PC-9 (cell line): ENCODE data around the gene HS3ST3A1. TPM values are rescaled to one million over a fixed set of nuclear protein-coding genes. Genes with fewer than 3 reads are reported as not detected.

Experiments
- Bru-seq: library from RNA; stranded (reverse); fragments of 400-500 nt; gene quantifications from one replicate; lab custom pipeline; 2021; lab: Mats Ljungman, UMichigan
- BruChase-seq, 2 experiments: library from RNA; stranded (reverse); fragments of 400-500 nt; gene quantifications; one replicate each; lab custom pipeline; 2021; lab: Mats Ljungman, UMichigan
- BruUV-seq: library from RNA; stranded (reverse); fragments of 400-500 nt; replicated peaks from 2 replicates; lab custom pipeline; 2021; lab: Mats Ljungman, UMichigan
- CTCF ChIA-PET: fragments of 300-600 bp; sonication (Branson Sonifier 250); formaldehyde crosslinking; loops from one replicate; lab custom pipeline; 2022; ENCODE audit warnings: antibody characterized with exemption; lab: Charles Lee
- POLR2A ChIA-PET: fragments of 300-600 bp; sonication (Branson Sonifier 250); formaldehyde crosslinking; loops from one replicate; lab custom pipeline; 2022; ENCODE audit warnings: antibody characterized with exemption; ENCODE audit not compliant: unreplicated experiment; lab: Charles Lee
- DNase-seq, 2 experiments: peaks; one replicate each; pipeline versions ENCODE4 v3.0.0 to v3.0.0-alpha.2; 2015 to 2022; ENCODE audit warnings: mixed read lengths in 1 of 2
- H2AFZ ChIP-seq: fragments of 200-600 bp; sonication (generic); 2 replicates; pipeline ENCODE4 v1.8.1; 2017; ENCODE audit warnings: antibody characterized with exemption
- H3F3A ChIP-seq: fragments of 200-600 bp; sonication (generic); 2 replicates; pipeline ENCODE4 v1.8.1; 2017; ENCODE audit warnings: antibody characterized with exemption, mild to moderate bottlenecking, low read depth; ENCODE audit not compliant: insufficient read depth
- H3K27ac ChIP-seq: fragments of 200-600 bp; sonication (generic); 2 replicates; pipeline ENCODE4 v1.6.1; 2016; ENCODE audit warnings: mixed run types
- H3K27me3 ChIP-seq: fragments of 200-600 bp; sonication (generic); 2 replicates; pipeline ENCODE4 v1.6.1; 2016; ENCODE audit warnings: low read depth, mixed run types; ENCODE audit not compliant: insufficient read depth
- H3K36me3 ChIP-seq: fragments of 200-600 bp; sonication (generic); 2 replicates; pipeline ENCODE4 v1.6.1; 2016; ENCODE audit warnings: low read depth, mixed run types
- H3K4me1 ChIP-seq: fragments of 200-600 bp; sonication (generic); replicated peaks from 2 replicates; pipeline ENCODE4 v1.6.1; 2016; ENCODE audit warnings: mixed run types; ENCODE audit not compliant: insufficient read depth
- H3K4me2 ChIP-seq: fragments of 200-600 bp; sonication (generic); 2 replicates; pipeline ENCODE4 v1.6.1; 2017; ENCODE audit warnings: mixed run types
- H3K4me3 ChIP-seq: fragments of 200-600 bp; sonication (generic); 2 replicates; pipeline ENCODE4 v1.6.1; 2016; ENCODE audit warnings: mixed run types
- H3K79me2 ChIP-seq: fragments of 200-600 bp; sonication (generic); 2 replicates; pipeline ENCODE4 v1.6.1; 2017; ENCODE audit warnings: low read depth, mixed run types
- H3K9me2 ChIP-seq: fragments of 200-600 bp; sonication (generic); 2 replicates; pipeline ENCODE4 v1.8.1; 2017; ENCODE audit warnings: mild to moderate bottlenecking; ENCODE audit not compliant: insufficient read depth
- H3K9me3 ChIP-seq: fragments of 200-600 bp; sonication (generic); 2 replicates; pipeline ENCODE4 v1.8.1; 2016; ENCODE audit warnings: low read depth; ENCODE audit not compliant: insufficient read depth
- H4K20me1 ChIP-seq: fragments of 200-600 bp; sonication (generic); 2 replicates; pipeline ENCODE4 v1.8.1; 2017; ENCODE audit not compliant: insufficient read depth
- CTCF ChIP-seq: fragments of 200-600 bp; sonication (generic); conservative IDR thresholded peaks from 2 replicates; pipeline ENCODE4 v1.6.1; 2017; ENCODE audit warnings: mixed run types, antibody characterized with exemption, mild to moderate bottlenecking, moderate library complexity
- EZH2 ChIP-seq: fragments of 200-600 bp; sonication (generic); IDR thresholded peaks from 2 replicates; pipeline ENCODE4 v1.8.0; 2017; ENCODE audit warnings: antibody characterized with exemption, low read depth
- intact Hi-C: fragments of 100-400 bp; cut with micrococcal nuclease; formaldehyde crosslinking; loops from one replicate; pipeline ENCODE4 v1.10.0; 2022; ENCODE audit not compliant: unreplicated experiment
- long read RNA-seq: library from polyadenylated mRNA; stranded (forward); transcript quantifications from one replicate; pipeline ENCODE4 v2.0.0, GENCODE V29; 2022
- total RNA-seq: library from RNA; stranded (reverse); gene quantifications from 2 replicates; pipeline ENCODE4 v1.2.3, GENCODE V29; 2021

The HS3ST3A1 gene
- total RNA-seq (not detected in 2 replicates), Bru-seq, nascent RNA (percentile 2 among the genes with signal in this experiment), BruChase-seq, experiment 1, labeled RNA remaining after a 2-hour chase (not detected), BruChase-seq, experiment 2, labeled RNA remaining after a 6-hour chase (not detected)
- long read RNA-seq: 0 reads

GRCh38 chr17:13601776-13602551 is at the start of gene HS3ST3A1:
Gene HS3ST3A1 (minus strand): TSS chr17:13601929. CDS start chr17:13601129, 800 bp downstream.
- Histone ChIP-seq H3K27me3 (no peaks in the 10 kb centered on the region), H2AFZ (no peak within 1 kb of the TSS), H3K27ac (no peak within 1 kb of the TSS), H3F3A (no peaks in the 10 kb centered on the region), H3K4me2 (no peak within 1 kb of the TSS), H3K4me3 (no peak within 1 kb of the TSS), H3K36me3 (no peaks in the 10 kb centered on the region), H3K9me2 (no peaks in the 10 kb centered on the region), H4K20me1 (no peaks in the 10 kb centered on the region), H3K79me2 (no peaks in the 10 kb centered on the region), H3K4me1 (no peaks in the 10 kb centered on the region), H3K9me3 (no peaks in the 10 kb centered on the region)
- intact Hi-C loops: no loop called here
- ChIA-PET CTCF (no interaction called here), POLR2A (no interaction called here)
- DNase-seq: no peak
- TF ChIP-seq EZH2 (no peak), CTCF (no peak)
- no TSS peak for BruUV-seq

GRCh38 chr17:13650096-13650675 is 48.5 kb upstream of the HS3ST3A1 start:
- no peaks in the 10 kb centered on the region for H3K4me1 ChIP-seq
- H3K79me2 ChIP-seq: no peaks in the 10 kb centered on the region
- ChIA-PET CTCF (no interaction called here), POLR2A (no interaction called here)
- H3K4me3 ChIP-seq: no peak overlapping the region
- no peaks in the 10 kb centered on the region for H4K20me1 ChIP-seq
- H2AFZ ChIP-seq: no peak overlapping the region
- intact Hi-C loops: no loop called here
- no peaks in the 10 kb centered on the region for H3K9me2 ChIP-seq
- H3K9me3 ChIP-seq: no peaks in the 10 kb centered on the region
- no peak overlapping the region for H3K4me2 ChIP-seq
- H3F3A ChIP-seq: no peaks in the 10 kb centered on the region
- no TSS peak for BruUV-seq
- H3K27ac ChIP-seq: no peak overlapping the region
- H3K27me3 ChIP-seq: no peaks in the 10 kb centered on the region
- no peak for DNase-seq
- no peaks in the 10 kb centered on the region for H3K36me3 ChIP-seq
- TF ChIP-seq CTCF (no peak), EZH2 (no peak)

- ChIA-PET CTCF (no interaction called here), POLR2A (no interaction called here)
- BruUV-seq: no TSS peak
- Histone ChIP-seq H3F3A (no peaks in the 10 kb centered on the region), H3K79me2 (no peaks in the 10 kb centered on the region), H4K20me1 (no peaks in the 10 kb centered on the region), H3K4me1 (no peaks in the 10 kb centered on the region), H3K27me3 (no peaks in the 10 kb centered on the region), H3K9me3 (no peaks in the 10 kb centered on the region), H3K4me3 (no peak overlapping the region), H3K4me2 (no peak overlapping the region), H3K27ac (no peak overlapping the region), H3K9me2 (no peaks in the 10 kb centered on the region), H2AFZ (no peak overlapping the region), H3K36me3 (no peaks in the 10 kb centered on the region)
- intact Hi-C loops: no loop called here
- no peak for DNase-seq
- TF ChIP-seq CTCF (no peak), EZH2 (no peak)
These were observed 45.9 kb upstream of the HS3ST3A1 start for GRCh38 chr17:13647543-13648021.
